Measurements from ENCODE around the gene MAGI2. TPM values are rescaled to one million over a fixed set of nuclear protein-coding genes. Genes with fewer than 3 reads are reported as not detected.

Gene MAGI2
- total RNA-seq, 1 experiment from 2014 or later: 14.3 TPM

DNA sequence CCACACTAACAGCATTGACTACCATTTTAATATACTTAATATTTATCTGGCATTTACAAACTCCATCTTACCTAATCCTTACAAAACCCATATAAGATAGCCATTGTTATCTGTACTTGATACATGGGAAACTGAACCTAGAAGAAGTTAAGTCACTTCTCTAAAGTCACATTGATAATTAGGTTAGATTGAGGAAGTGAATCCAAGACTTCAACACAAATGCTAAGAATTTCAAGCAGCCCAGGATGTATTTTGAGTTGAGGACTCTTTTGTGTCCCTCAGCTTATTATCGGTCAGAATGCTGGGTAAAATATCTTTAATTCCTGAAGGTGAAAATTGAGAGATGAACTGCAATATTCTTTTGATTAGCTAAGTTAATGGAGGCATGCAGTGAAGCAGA is 1189.4 kb downstream of the MAGI2 start:
- H2BK15ac ChIP-seq (ENCODE audit: low read depth, low read length): no peak overlapping the region
- H3K27me3 ChIP-seq (ENCODE audit: insufficient read depth, low read length): no peaks in the 10 kb centered on the region
- no peaks in the 10 kb centered on the region for H3K23me2 ChIP-seq (ENCODE audit: insufficient read length, low read depth, low read length, poor library complexity, severe bottlenecking)
- H4K5ac ChIP-seq (ENCODE audit: insufficient read length, low read depth, low read length): no peak overlapping the region
- no peak overlapping the region for H2BK12ac ChIP-seq (ENCODE audit: insufficient read length, low read depth, low read length)
- H2AFZ ChIP-seq (ENCODE audit: low read length): no peak overlapping the region
- Mint-ChIP-seq H3K4me1 (peaks cover 7 to 8% of the 10 kb centered on the region in 2 experiments; a peak in 3 of 4 replicates), H3K27me3 (ENCODE audit: low read depth) (no peaks in the 10 kb centered on the region), H3K4me3 (no peak overlapping the region), H3K36me3 (ENCODE audit: insufficient read depth in 1 of 3, low read depth in 3 of 3) (no peaks in the 10 kb centered on the region), H3K27ac (no peak overlapping the region), H3K9me3 (no peaks in the 10 kb centered on the region; a peak in 1 of 5 replicates)
- no peak overlapping the region for H4K91ac ChIP-seq (ENCODE audit: insufficient read length, low read depth, low read length)
- no peak overlapping the region for H2BK5ac ChIP-seq (ENCODE audit: insufficient read length, low read length)
- WGBS (ENCODE audit: extremely low coverage, insufficient read length, low lambda C conversion rate): no CpG with 5 or more reads among the region's 1 CpG
- no peak overlapping the region for H3K4ac ChIP-seq (ENCODE audit: low read depth, low read length)
- no peak overlapping the region for H3K56ac ChIP-seq (ENCODE audit: insufficient read length, low read depth, low read length)
- H3K23ac ChIP-seq (ENCODE audit: insufficient read length, low read depth, low read length): no peak overlapping the region
- H2BK20ac ChIP-seq (ENCODE audit: low read depth, low read length, poor library complexity, severe bottlenecking): no peak overlapping the region
- H3K9me3 ChIP-seq (ENCODE audit: control insufficient read depth, low read depth, low read length): no peaks in the 10 kb centered on the region
- TF ChIP-seq, protein P1, sequence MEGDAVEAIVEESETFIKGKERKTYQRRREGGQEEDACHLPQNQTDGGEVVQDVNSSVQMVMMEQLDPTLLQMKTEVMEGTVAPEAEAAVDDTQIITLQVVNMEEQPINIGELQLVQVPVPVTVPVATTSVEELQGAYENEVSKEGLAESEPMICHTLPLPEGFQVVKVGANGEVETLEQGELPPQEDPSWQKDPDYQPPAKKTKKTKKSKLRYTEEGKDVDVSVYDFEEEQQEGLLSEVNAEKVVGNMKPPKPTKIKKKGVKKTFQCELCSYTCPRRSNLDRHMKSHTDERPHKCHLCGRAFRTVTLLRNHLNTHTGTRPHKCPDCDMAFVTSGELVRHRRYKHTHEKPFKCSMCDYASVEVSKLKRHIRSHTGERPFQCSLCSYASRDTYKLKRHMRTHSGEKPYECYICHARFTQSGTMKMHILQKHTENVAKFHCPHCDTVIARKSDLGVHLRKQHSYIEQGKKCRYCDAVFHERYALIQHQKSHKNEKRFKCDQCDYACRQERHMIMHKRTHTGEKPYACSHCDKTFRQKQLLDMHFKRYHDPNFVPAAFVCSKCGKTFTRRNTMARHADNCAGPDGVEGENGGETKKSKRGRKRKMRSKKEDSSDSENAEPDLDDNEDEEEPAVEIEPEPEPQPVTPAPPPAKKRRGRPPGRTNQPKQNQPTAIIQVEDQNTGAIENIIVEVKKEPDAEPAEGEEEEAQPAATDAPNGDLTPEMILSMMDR (conservative IDR thresholded peaks at IDR 0.05): no peak
- no peak overlapping the region for H3K9ac ChIP-seq (ENCODE audit: extremely low read depth, insufficient read length, low read length)
- no peak overlapping the region for H4K8ac ChIP-seq (replicated peaks; ENCODE audit: insufficient read length, low read depth, low read length)
- DNase-seq: no peak
- no peaks in the 10 kb centered on the region for H4K20me1 ChIP-seq (ENCODE audit: control insufficient read depth, insufficient read depth, insufficient read length)
- H3K79me2 ChIP-seq (ENCODE audit: insufficient read depth, low read length): no peaks in the 10 kb centered on the region
- H3K4me2 ChIP-seq (ENCODE audit: insufficient read depth, insufficient read length, low read length): no peak overlapping the region
- H3K14ac ChIP-seq (ENCODE audit: insufficient read depth, low read length): no peak overlapping the region
- no peak overlapping the region for H3K18ac ChIP-seq (ENCODE audit: insufficient read length, low read depth, low read length)
- no peaks in the 10 kb centered on the region for H3K79me1 ChIP-seq (ENCODE audit: insufficient read depth, low read depth, low read length, poor library complexity, severe bottlenecking)
- H3K4me1 ChIP-seq (ENCODE audit: insufficient read depth, low read length): no peaks in the 10 kb centered on the region
- no peak overlapping the region for H3T11ph ChIP-seq (ENCODE audit: low read length)
- H2BK120ac ChIP-seq (ENCODE audit: low read depth, low read length, poor library complexity, severe bottlenecking): no peak overlapping the region
- H2AK5ac ChIP-seq (ENCODE audit: insufficient read length, low read length): no peak overlapping the region
- H3K27ac ChIP-seq (ENCODE audit: insufficient read length, low read depth, low read length): no peak overlapping the region
